Epithelial cell of esophagus (primary cell): Measurements from ENCODE around the gene NUSAP1.
A peak's percentile ranks its signal among the peaks of the same experiment; 100 is the strongest.
"Not testable (repeated sequence)": the region's sequence is repeated elsewhere in the genome, so short reads cannot be mapped to it uniquely, and the experiment has no call there.

Experiments
- DNase-seq: peaks from one replicate; pipeline ENCODE4 v3.0.0; 2010; ENCODE audit warnings: low read depth
- H3K4me3 ChIP-seq: 2 replicates; pipeline ENCODE4 v1.5.1; 2011; ENCODE audit warnings: mild to moderate bottlenecking, low read length, control low read depth
- CTCF ChIP-seq: IDR thresholded peaks from 2 replicates; pipeline ENCODE4 v1.5.1; 2011; ENCODE audit warnings: low read depth, mild to moderate bottlenecking, low read length, control low read depth, inconsistent platforms; ENCODE audit not compliant: insufficient read depth; ENCODE audit errors: missing control alignments

Gene NUSAP1

GRCh38 chr15:41332194-41333025 is at the start of gene NUSAP1, which contains the start of gene OIP5:
Gene NUSAP1 (plus strand): TSS chr15:41332881. CDS start chr15:41332958, 77 bp downstream.
Gene OIP5 (minus strand): TSS chr15:41332591. CDS start chr15:41332561, 30 bp downstream.
- no peak for TF ChIP-seq CTCF
- peak within 1 kb of the TSS; percentile 94 for H3K4me3 ChIP-seq

GRCh38 chr15:41282980-41283652 is 49.6 kb upstream of the NUSAP1 start:
- not testable (repeated sequence) for DNase-seq
- peak overlapping the region; percentile 63 for H3K4me3 ChIP-seq

More at GRCh38 chr15:41332194-41333025, at the start of gene NUSAP1, which contains the start of gene OIP5:
- DNase-seq = peak; percentile 100

- TF ChIP-seq CTCF = no peak
- peak; percentile 99 for DNase-seq
- peak overlapping the region; percentile 63 for H3K4me3 ChIP-seq
Observed at GRCh38 chr15:41283653-41284426, 48.8 kb upstream of the NUSAP1 start.

- TF ChIP-seq CTCF = no peak
- peak; percentile 17 for DNase-seq
- H3K4me3 ChIP-seq = peak overlapping the region; percentile 63
Observed at GRCh38 chr15:41284427-41285177, 48.1 kb upstream of the NUSAP1 start.

- peak overlapping the region; percentile 63 for H3K4me3 ChIP-seq
- no peak for DNase-seq
- TF ChIP-seq CTCF = no peak
Observed at GRCh38 chr15:41285285-41285684, 47.4 kb upstream of the NUSAP1 start.

GRCh38 chr15:41286665-41287333 is 45.9 kb upstream of the NUSAP1 start:
- no peak overlapping the region for H3K4me3 ChIP-seq
- TF ChIP-seq CTCF = no peak
- DNase-seq = peak; percentile 55
